Measurements from ENCODE around the gene ADGRF1.

- TF ChIP-seq CTCF (conservative IDR thresholded peaks at IDR 0.05 in 1 of 2, IDR thresholded peaks at IDR 0.05 in 1 of 2; ENCODE audit: low read depth in 1 of 2, low read length in 2 of 2), result no peak
- no peak for TF ChIP-seq EZH2 (IDR thresholded peaks at IDR 0.05; ENCODE audit: low read length, missing control alignments)
These were observed 24.3 kb upstream of the ADGRF1 start for GRCh38 chr6:47066418-47066817.
